Cardiac muscle cell (in vitro differentiated cells and primary cell): Measurements from ENCODE around the gene FOXS1. TPM values are rescaled to one million over a fixed set of nuclear protein-coding genes. Genes with fewer than 3 reads are reported as not detected.
A peak's percentile ranks its signal among the peaks of the same experiment; 100 is the strongest.

Source experiments
- DNase-seq, 2 donors: peaks; one replicate each; pipeline versions ENCODE4 v3.0.0 to v3.0.0-alpha.2; 2010 to 2017; ENCODE audit warnings: low read depth in 1 of 2, low spot score in 1 of 2
- H3K27ac ChIP-seq: fragments of 200-600 bp; sonication (generic); 2 replicates; pipeline ENCODE4 v1.5.1; 2016
- H3K27me3 ChIP-seq: fragments of 200-600 bp; sonication (generic); 2 replicates; pipeline ENCODE4 v1.6.0; 2016; ENCODE audit warnings: control low read depth
- H3K36me3 ChIP-seq: fragments of 200-600 bp; sonication (generic); 2 replicates; pipeline ENCODE4 v1.5.1; 2016; ENCODE audit warnings: control low read depth
- H3K4me1 ChIP-seq: fragments of 200-600 bp; sonication (generic); 2 replicates; pipeline ENCODE4 v1.8.1; 2017; ENCODE audit warnings: low read depth, mild to moderate bottlenecking, mixed run types
- H3K4me3 ChIP-seq: fragments of 200-600 bp; sonication (generic); 2 replicates; pipeline ENCODE4 v1.5.1; 2016; ENCODE audit warnings: mild to moderate bottlenecking
- H3K9me3 ChIP-seq: fragments of 200-600 bp; sonication (generic); 2 replicates; pipeline ENCODE4 v1.5.1; 2017; ENCODE audit warnings: low read depth, mild to moderate bottlenecking, control low read depth
- CTCF ChIP-seq: IDR thresholded peaks from 2 replicates; pipeline ENCODE4 v1.5.1; 2012; ENCODE audit warnings: low read depth, mild to moderate bottlenecking, low read length
- polyA plus RNA-seq: library from polyadenylated mRNA; unstranded; fragments of >200 nt; fragmentation: Nextera tagmentation; extraction: Ambion mirVana; gene quantifications from 2 replicates; pipeline ENCODE4 v1.2.1, GENCODE V29; 2016
- total RNA-seq: library from RNA; depleted of rRNA; stranded (reverse); fragments of >200 nt; gene quantifications from 2 replicates; pipeline ENCODE4 v1.2.3, GENCODE V29; 2016

FOXS1 gene
- total RNA-seq, result 0.07 and 0.83 TPM in 2 replicates
- 0.23 TPM in 1 of 2 replicates, not detected in the other for polyA plus RNA-seq

GRCh38 chr20:31845300-31845863 is at the start of gene FOXS1:
Gene FOXS1 (minus strand): TSS chr20:31845604. CDS start chr20:31845542, 62 bp downstream.
- TF ChIP-seq CTCF, result no peak
- Histone ChIP-seq H3K4me1 (peaks cover 18% of the 10 kb centered on the region), H3K4me3 (no peak within 1 kb of the TSS), H3K9me3 (no peaks in the 10 kb centered on the region), H3K27ac (no peak within 1 kb of the TSS), H3K27me3 (peaks cover 19% of the 10 kb centered on the region), H3K36me3 (no peaks in the 10 kb centered on the region)
- DNase-seq, result peak; percentile 18 to 78

GRCh38 chr20:31890646-31891045 is 45.2 kb upstream of the FOXS1 start:
- no peak for TF ChIP-seq CTCF
- Histone ChIP-seq H3K9me3 (no peaks in the 10 kb centered on the region), H3K36me3 (no peaks in the 10 kb centered on the region), H3K4me3 (no peak overlapping the region), H3K27ac (no peak overlapping the region), H3K4me1 (no peaks in the 10 kb centered on the region), H3K27me3 (no peaks in the 10 kb centered on the region)
- DNase-seq, result no peak

- TF ChIP-seq CTCF, result no peak
- H3K27me3 ChIP-seq, result no peaks in the 10 kb centered on the region
- H3K9me3 ChIP-seq, result no peaks in the 10 kb centered on the region
- no peak overlapping the region for H3K27ac ChIP-seq
- H3K4me3 ChIP-seq, result no peak overlapping the region
- no peaks in the 10 kb centered on the region for H3K4me1 ChIP-seq
- DNase-seq, result no peak
- no peaks in the 10 kb centered on the region for H3K36me3 ChIP-seq
Observed at GRCh38 chr20:31883829-31884228, 38.4 kb upstream of the FOXS1 start.

- H3K27me3 ChIP-seq, result no peaks in the 10 kb centered on the region
- no peaks in the 10 kb centered on the region for H3K36me3 ChIP-seq
- TF ChIP-seq CTCF, result no peak
Observed at GRCh38 chr20:31881945-31882344, 36.5 kb upstream of the FOXS1 start.

GRCh38 chr20:31879143-31879987 is 34.0 kb upstream of the FOXS1 start:
- H3K4me1 ChIP-seq, result no peaks in the 10 kb centered on the region
- H3K27ac ChIP-seq, result peak overlapping the region; percentile 31
- H3K36me3 ChIP-seq, result no peaks in the 10 kb centered on the region
- H3K9me3 ChIP-seq, result no peaks in the 10 kb centered on the region
- H3K27me3 ChIP-seq, result no peaks in the 10 kb centered on the region
- no peak for TF ChIP-seq CTCF
- peak overlapping the region; percentile 45 for H3K4me3 ChIP-seq
- DNase-seq, result peak; percentile 98 to 99

More at GRCh38 chr20:31881945-31882344, 36.5 kb upstream of the FOXS1 start:
- no peak for DNase-seq
- no peak overlapping the region for H3K27ac ChIP-seq
- H3K4me3 ChIP-seq, result no peak overlapping the region
- H3K9me3 ChIP-seq, result no peaks in the 10 kb centered on the region
- H3K4me1 ChIP-seq, result no peaks in the 10 kb centered on the region
